ACHN (cell line): ENCODE data around the gene SLC38A9.
"Not testable (repeated sequence)": the region's sequence is repeated elsewhere in the genome, so short reads cannot be mapped to it uniquely, and the experiment has no call there.

Experiments
- DNase-seq: peaks from one replicate; pipeline ENCODE4 v3.0.0-alpha.2; 2015
- in situ Hi-C: cut with HindIII; loops from 2 replicates; pipeline ENCODE4 v1.10.0; 2017; ENCODE audit warnings: low sequenced_read_pairs, low pct_ligation_motif_present, low pct_unique_long_range_greater_than_20kb

The SLC38A9 gene

DNA sequence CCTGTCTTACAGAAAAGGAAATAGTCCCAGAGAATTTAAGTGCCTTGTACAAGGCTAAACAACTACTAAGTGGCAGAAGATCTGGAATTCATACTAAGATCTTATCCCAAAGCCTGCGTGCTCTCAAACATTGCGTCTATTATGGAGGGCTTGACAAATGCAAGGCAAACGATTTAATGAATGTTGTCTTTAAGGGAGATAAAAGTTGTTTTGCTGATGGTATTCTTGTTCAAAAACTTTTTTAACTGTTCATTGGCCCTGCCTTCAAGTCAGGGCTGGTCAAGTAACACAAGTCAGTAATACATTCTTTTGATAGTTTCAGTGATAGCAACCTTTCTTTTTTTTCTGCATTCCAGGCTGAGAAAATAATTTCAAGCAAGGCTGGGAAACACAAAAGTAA lies 1.7 kb upstream of the SLC38A9 start:
- in situ Hi-C loops, result no loop called here
- no peak for DNase-seq

GRCh38 chr5:55711507-55712022 lies 559 bp downstream of the SLC38A9 start:
- in situ Hi-C loops, result no loop called here
- no peak for DNase-seq

- in situ Hi-C loops, result no loop called here
- DNase-seq, result no peak
These were observed 3.4 kb downstream of the SLC38A9 start for GRCh38 chr5:55708732-55709131.

- no peak for DNase-seq
- in situ Hi-C loops, result no loop called here
These were observed 5.9 kb downstream of the SLC38A9 start for GRCh38 chr5:55706230-55706629.

GRCh38 chr5:55702598-55703345 lies 9.4 kb downstream of the SLC38A9 start:
- in situ Hi-C loops, result no loop called here
- DNase-seq, result no peak

- in situ Hi-C loops, result no loop called here
- no peak for DNase-seq
These were observed 10.5 kb downstream of the SLC38A9 start for GRCh38 chr5:55701462-55702103.

DNA sequence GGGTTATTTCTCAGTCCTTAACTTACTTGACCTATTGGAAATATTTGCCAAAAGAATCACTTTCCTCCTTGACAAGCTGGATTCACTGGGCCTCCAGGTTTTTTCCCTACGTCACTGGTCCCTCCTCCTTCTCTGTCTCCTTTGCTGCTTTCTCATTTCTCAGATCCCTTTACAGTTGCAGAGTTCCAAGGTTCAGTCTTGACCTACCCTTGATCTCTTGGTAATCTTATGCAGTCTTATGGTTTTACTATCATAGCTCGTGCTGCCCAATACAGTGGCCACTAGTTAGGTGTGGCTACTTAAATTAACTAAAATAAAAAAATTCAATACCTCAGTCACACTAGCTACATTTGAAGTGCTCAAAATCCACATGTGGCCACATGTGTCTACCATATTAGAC lies 11.4 kb downstream of the SLC38A9 start:
- DNase-seq, result no peak
- in situ Hi-C loops, result no loop called here

DNA sequence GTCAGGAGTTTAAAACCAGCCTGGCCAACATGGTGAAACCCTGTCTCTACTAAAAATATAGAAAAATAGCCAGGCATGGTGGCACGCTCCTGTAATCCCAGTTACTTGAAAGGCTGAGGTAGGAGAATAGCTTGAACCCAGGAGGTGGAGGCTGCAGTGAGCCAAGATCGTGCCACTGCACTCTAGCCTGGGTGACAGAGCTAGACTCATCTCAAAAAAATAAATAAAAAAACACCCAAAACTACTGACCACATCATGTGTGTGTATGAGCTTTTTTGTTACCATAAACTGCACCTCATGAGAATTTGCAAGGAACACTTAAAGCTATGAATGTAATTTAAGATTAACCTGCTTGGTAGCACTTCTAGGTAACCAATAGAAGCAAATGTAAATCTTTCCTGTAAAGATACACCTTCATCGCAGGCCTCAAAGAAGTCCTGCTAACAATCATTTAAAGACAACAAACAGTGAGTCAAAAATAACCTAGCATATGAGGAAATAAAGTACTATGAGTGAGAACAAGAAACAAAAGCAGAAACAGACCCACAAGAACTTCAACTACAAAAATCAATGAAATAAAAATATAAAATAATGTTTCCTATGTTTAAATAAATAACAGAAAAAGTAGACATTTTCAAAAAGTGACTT lies 13.0 kb downstream of the SLC38A9 start:
- in situ Hi-C loops, result no loop called here
- DNase-seq, result no peak

DNA sequence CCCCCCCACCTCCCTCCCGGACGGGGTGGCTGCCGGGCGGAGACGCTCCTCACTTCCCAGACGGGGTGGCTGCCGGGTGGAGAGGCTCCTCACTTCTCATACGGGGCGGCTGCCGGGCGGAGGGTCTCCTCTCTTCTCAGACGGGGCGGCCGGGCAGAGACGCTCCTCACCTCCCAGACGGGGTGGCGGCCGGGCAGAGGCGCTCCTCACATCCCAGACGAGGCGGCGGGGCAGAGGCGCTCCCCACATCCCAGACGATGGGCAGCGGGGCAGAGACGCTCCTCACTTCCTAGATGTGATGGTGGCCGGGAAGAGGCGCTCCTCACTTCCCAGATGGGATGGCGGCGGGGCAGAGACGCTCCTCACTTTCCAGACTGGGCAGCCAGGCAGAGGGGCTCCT lies 15.4 kb downstream of the SLC38A9 start:
- in situ Hi-C loops, DNase-seq: not testable (repeated sequence)

- peak; percentile 49 for DNase-seq
- in situ Hi-C loops, result no loop called here
These were observed 17.8 kb downstream of the SLC38A9 start for GRCh38 chr5:55694152-55694830.

DNA sequence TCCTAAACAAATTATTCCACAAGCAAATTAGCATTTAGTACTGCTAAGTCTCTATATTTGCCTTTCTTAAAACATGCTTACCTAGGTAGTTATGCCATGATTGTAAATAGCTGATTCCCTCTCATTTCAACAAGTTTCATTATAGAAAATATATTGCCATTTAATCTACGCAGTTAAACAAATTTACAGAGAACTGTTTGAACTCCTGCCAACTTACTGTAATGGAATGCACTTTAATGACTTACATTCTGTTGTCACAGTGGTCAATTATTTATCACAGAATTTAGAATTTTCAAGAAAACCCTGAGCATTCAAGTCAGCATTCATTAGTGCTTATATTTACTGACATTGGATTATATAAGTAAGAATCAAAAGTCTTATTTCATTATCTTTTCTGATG lies 19.6 kb downstream of the SLC38A9 start:
- in situ Hi-C loops, result no loop called here
- no peak for DNase-seq

DNA sequence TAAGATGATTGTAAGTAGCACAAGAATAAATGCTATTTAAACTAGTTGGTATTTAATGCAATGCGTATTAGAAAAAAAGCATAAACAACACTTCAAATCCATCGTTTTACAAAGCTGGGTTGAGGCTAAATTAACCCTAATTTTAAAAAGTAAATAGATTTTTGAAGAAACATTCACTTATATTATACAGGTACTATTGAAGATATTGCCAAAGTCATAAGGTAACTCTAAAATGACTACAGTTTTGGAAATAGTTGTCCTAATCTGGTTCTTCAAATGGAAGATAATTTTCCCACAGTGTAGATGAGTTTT lies 20.1 kb downstream of the SLC38A9 start:
- DNase-seq, result no peak
- in situ Hi-C loops, result no loop called here

DNA sequence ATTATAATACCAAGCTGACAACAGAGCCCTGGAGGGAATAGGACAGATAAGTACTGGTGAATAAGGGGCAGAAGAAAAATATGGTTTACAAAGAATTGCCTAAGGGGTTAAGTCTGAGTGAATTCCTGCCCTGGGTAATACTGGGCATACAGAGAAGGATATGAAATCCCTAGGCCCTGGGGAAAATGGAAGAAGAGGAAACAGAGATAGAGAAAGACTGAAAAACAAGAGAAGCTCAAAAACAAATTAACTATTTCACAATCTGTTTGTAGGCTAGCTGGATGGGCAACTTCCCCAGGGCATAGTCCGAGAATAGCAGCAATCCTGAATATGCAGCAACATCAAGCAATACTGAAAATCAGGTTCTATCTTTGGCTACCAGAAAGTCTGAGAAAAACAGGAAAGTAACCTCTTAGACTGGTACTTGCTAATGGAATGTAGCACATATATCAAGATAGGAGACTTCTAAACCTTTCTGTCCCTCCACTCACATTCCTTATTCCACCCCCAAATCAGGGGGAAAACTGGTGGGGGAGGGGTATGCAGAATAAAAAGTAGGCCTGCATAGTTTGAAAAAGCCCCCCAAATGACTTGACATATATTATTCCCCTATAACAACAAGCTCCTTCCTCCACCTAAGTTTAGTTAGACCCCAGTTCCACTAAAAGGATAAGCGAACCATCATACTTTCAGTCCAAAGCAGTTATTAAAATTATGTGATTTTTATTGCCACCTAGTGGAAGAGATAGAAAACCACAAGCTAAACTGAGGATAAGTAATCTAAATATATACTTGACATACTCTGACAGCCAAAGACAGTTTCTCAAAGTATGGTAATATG lies 20.6 kb downstream of the SLC38A9 start:
- in situ Hi-C loops, result no loop called here
- DNase-seq, result peak; percentile 61

DNA sequence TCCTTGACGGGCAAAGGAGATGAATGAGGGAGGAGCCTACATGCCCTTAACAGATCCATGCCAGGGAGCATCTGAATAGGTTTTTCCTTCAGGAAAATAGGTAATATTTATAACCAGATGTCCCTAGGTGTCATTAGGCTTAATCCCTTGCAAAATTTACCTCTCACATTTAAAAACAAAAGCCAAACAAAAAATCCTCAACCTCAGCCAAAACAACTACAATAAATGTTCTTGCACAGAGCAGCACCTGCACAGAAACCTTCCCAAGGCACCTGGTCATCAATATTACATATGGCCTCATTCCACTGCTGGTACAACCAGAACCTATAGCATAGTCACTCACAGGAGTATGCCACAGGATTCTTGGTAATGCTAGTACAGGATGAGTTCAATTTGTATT lies 30.1 kb downstream of the SLC38A9 start:
- DNase-seq, result no peak
- in situ Hi-C loops, result no loop called here

GRCh38 chr5:55681301-55681700 lies 30.8 kb downstream of the SLC38A9 start:
- in situ Hi-C loops, result no loop called here
- no peak for DNase-seq

- in situ Hi-C loops, result no loop called here
- DNase-seq, result no peak
These were observed 31.8 kb downstream of the SLC38A9 start for GRCh38 chr5:55680353-55680752.

DNA sequence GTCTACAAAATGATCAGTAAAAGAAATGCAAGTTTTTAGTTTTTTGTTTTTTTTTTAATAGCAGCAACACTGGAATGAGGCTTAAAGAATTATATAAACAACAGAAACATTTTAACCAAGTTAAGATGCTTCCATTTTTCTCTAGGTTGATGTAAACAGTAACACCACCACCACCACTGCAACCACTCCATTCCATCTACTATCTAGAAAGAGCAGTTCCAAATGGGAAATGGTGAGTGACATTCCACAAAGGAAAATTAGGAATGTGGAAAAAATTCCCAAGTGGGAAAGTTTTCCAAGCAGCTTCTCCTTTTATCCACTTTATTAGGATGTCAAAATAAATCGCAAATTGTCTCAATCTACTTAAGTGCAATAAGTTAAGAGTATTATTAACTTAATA lies 32.6 kb downstream of the SLC38A9 start:
- DNase-seq, result no peak
- in situ Hi-C loops, result no loop called here

- in situ Hi-C loops, result no loop called here
- DNase-seq, result no peak
These were observed 37.0 kb downstream of the SLC38A9 start for GRCh38 chr5:55675119-55675518.
